Testis (tissue), 3 donors: ENCODE results near the gene IL12RB2. TPM values are rescaled to one million over a fixed set of nuclear protein-coding genes. Genes with fewer than 3 reads are reported as not detected.
"Not testable (repeated sequence)": the region's sequence is repeated elsewhere in the genome, so short reads cannot be mapped to it uniquely, and the experiment has no call there.

ENCODE experiments used
- DNase-seq: peaks from one replicate; pipeline ENCODE4 v3.0.0-alpha.2; 2019
- H3K27ac ChIP-seq, 2 donors: fragments of 200-600 bp; sonication (generic); one replicate each; pipeline ENCODE4 v1.5.1; 2019
- H3K27me3 ChIP-seq: fragments of 200-600 bp; sonication (generic); one replicate; pipeline ENCODE4 v1.5.1; 2019
- H3K36me3 ChIP-seq: fragments of 200-600 bp; sonication (generic); one replicate; pipeline ENCODE4 v1.5.1; 2017; ENCODE audit warnings: low read depth; ENCODE audit errors: missing control alignments
- H3K4me1 ChIP-seq: fragments of 200-600 bp; sonication (generic); one replicate; pipeline ENCODE4 v1.5.1; 2019
- H3K4me3 ChIP-seq, 2 donors: fragments of 200-600 bp; sonication (generic); one replicate each; pipeline ENCODE4 v1.5.1; 2017 to 2019
- H3K9me3 ChIP-seq: fragments of 200-600 bp; sonication (generic); one replicate; pipeline ENCODE4 v1.5.1; 2017
- POLR2A ChIP-seq: fragments of 450-650 bp; IDR thresholded peaks from one replicate; pipeline ENCODE4 v1.6.1; 2017; ENCODE audit warnings: antibody characterized with exemption, mild to moderate bottlenecking, moderate library complexity
- WGBS, 2 donors: methylation state at CpG; one replicate each; pipeline ENCODE4 v1.1.5; 2018; 5-methylcytosine and 5-hydroxymethylcytosine counted together
- intact Hi-C: fragments of 100-400 bp; cut with DNase I; formaldehyde crosslinking; loops from one replicate; pipeline ENCODE4 v1.15.1; 2023; ENCODE audit warnings: low total_unique reads
- polyA plus RNA-seq: library from polyadenylated mRNA; stranded (reverse); fragments of 350-450 nt; fragmentation: Illumina TruSeq; extraction: RNeasy Lipid Tissue Mini Kit (QIAGEN cat#74804); gene quantifications from one replicate; pipeline ENCODE4 v1.2.3, GENCODE V29; 2014; ENCODE audit warnings: low read depth, low replicate concordance; ENCODE audit not compliant: insufficient read depth
- total RNA-seq, 2 donors: library from RNA; depleted of rRNA; stranded (reverse); fragments of >200 nt; gene quantifications; one replicate each; pipeline ENCODE4 v1.2.3, GENCODE V29; 2016
- TF ChIP-seq, protein P1 (sequence below), 3 experiments: fragments of 450-650 bp in 2 of 3; fragments of 200-600 bp in 1 of 3; sonication (generic) in 1 of 3; IDR thresholded peaks; one replicate each; pipeline ENCODE4 v1.5.1; 2016 to 2019; ENCODE audit warnings: antibody characterized with exemption in 3 of 3, mild to moderate bottlenecking in 2 of 3, moderate library complexity in 1 of 3

IL12RB2 gene
- total and polyA plus RNA-seq, 3 donors from 2014 or later = 1.9 to 2.6 (median 2.1) TPM

DNA sequence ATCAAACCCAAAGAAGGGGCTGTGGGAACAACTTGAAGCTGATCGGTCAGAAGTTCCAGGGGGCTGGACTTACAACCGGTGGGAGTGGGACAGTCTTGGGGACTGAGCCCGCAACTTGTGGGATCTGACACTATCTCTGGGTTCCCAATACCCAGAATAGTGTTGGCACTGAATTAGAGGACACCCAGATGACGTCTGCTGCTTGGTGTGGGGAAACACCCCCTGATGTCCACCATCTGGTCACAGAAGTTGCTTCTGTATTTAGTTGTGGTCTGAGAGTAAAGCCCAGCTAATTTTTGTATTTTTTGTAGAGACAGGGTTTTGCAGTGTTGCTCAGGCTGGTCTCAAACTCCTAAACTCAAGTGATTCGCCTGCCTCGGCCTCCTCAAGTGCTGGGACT lies 93.8 kb downstream of the IL12RB2 start:
- intact Hi-C loops = no loop called here
- TF ChIP-seq POLR2A = no peak
- TF ChIP-seq, protein P1, sequence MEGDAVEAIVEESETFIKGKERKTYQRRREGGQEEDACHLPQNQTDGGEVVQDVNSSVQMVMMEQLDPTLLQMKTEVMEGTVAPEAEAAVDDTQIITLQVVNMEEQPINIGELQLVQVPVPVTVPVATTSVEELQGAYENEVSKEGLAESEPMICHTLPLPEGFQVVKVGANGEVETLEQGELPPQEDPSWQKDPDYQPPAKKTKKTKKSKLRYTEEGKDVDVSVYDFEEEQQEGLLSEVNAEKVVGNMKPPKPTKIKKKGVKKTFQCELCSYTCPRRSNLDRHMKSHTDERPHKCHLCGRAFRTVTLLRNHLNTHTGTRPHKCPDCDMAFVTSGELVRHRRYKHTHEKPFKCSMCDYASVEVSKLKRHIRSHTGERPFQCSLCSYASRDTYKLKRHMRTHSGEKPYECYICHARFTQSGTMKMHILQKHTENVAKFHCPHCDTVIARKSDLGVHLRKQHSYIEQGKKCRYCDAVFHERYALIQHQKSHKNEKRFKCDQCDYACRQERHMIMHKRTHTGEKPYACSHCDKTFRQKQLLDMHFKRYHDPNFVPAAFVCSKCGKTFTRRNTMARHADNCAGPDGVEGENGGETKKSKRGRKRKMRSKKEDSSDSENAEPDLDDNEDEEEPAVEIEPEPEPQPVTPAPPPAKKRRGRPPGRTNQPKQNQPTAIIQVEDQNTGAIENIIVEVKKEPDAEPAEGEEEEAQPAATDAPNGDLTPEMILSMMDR (IDR thresholded peaks at IDR 0.05) = no peak
- WGBS, 2 donors = 88 to 90% methylated on average over 6 of the region's 6 CpGs
- Histone ChIP-seq H3K27ac (no peak overlapping the region), H3K4me1 (no peaks in the 10 kb centered on the region), H3K36me3 (no peaks in the 10 kb centered on the region), H3K4me3 (no peak overlapping the region), H3K27me3 (no peaks in the 10 kb centered on the region), H3K9me3 (no peaks in the 10 kb centered on the region)
- no peak for DNase-seq

- no peaks in the 10 kb centered on the region for H3K36me3 ChIP-seq
- no peaks in the 10 kb centered on the region for H3K4me1 ChIP-seq
- intact Hi-C loops = no loop called here
- H3K4me3 ChIP-seq = no peak overlapping the region
- H3K9me3 ChIP-seq = no peaks in the 10 kb centered on the region
- no peak for DNase-seq
- H3K27me3 ChIP-seq = no peaks in the 10 kb centered on the region
- H3K27ac ChIP-seq = no peak overlapping the region
- 76 to 84% methylated on average over 5 of the region's 5 CpGs for WGBS, 2 donors
- TF ChIP-seq, protein P1 (IDR thresholded peaks at IDR 0.05) = no peak
- no peak for TF ChIP-seq POLR2A
Measured at GRCh38 chr1:67404212-67404620, 96.5 kb downstream of the IL12RB2 start.

DNA sequence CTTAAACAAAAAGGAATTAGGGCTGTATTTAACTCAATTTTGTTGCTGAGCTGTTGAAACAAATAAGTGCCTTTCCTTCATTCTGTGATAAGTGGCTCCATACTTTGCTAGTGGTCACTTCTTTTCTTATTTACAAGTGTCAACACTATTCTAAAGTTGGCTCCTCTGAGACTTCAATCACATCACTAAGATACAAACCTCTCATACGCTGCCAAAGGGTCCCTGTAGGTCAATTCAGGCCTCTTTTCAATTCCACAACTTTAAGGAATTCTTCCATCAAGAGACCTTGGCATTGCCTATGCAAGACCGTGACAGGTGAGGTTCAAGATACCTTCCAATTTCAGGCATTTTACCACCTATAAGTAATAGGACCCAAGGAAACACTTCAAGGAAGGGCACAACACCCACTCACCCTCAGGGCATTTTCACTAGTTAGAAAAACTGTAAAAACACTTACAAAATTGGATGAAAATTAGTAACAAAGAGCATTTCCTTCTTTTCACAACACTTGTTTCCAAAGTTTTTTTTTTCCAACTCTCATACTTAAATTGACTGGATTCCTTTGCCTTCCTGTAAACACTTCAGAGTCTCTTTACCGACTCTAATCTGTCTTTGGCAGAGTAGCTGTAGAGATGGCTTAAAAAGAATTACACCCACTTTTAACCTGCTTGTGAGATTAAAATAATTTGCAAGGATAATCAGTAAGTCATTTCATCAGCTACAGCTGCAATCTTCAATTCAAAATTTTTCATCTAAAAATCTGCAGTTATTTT lies 98.0 kb downstream of the IL12RB2 start:
- DNase-seq = no peak

DNA sequence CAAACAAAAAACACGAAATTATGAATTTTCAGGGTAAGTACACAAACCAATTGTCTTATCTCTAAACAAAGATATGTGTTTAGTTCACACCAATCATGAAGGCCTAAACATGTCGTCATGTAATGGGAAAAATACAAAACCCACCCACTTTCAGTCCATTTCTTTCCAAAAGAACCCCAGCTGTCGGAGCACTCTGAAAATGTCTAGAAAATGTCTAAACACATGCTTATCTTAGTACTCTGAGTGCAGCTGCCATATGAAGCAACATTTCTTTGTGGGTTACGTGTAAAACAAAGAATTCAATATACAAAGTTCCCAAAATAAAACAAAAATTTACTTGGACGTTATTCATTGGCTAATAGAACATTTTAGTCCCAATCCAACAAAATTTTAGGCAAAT lies 99.8 kb downstream of the IL12RB2 start:
- no peak overlapping the region for H3K27ac ChIP-seq
- TF ChIP-seq, protein P1 (IDR thresholded peaks at IDR 0.05) = no peak
- TF ChIP-seq POLR2A = no peak
- no peak overlapping the region for H3K4me3 ChIP-seq
- DNase-seq = no peak
- H3K36me3 ChIP-seq = no peaks in the 10 kb centered on the region
- H3K9me3 ChIP-seq = no peaks in the 10 kb centered on the region
- 56 to 57% methylated on average over 5 of the region's 5 CpGs for WGBS, 2 donors
- no peaks in the 10 kb centered on the region for H3K27me3 ChIP-seq
- H3K4me1 ChIP-seq = no peaks in the 10 kb centered on the region
- intact Hi-C loops = no loop called here

More for the DNA sequence above, 98.0 kb downstream of the IL12RB2 start:
- Histone ChIP-seq H3K9me3 (no peaks in the 10 kb centered on the region), H3K27ac (peak overlapping the region in 1 of 2 donors; percentile 31), H3K27me3 (no peaks in the 10 kb centered on the region), H3K4me1 (no peaks in the 10 kb centered on the region), H3K36me3 (no peaks in the 10 kb centered on the region), H3K4me3 (no peak overlapping the region)
- intact Hi-C loops = no loop called here
- TF ChIP-seq, protein P1 (IDR thresholded peaks at IDR 0.05) = no peak
- TF ChIP-seq POLR2A = no peak
- 59 to 67% methylated on average over 3 of the region's 3 CpGs for WGBS, 2 donors

- Histone ChIP-seq H3K4me1 (no peaks in the 10 kb centered on the region), H3K9me3 (no peaks in the 10 kb centered on the region), H3K36me3 (no peaks in the 10 kb centered on the region), H3K27ac (no peak overlapping the region), H3K27me3 (no peaks in the 10 kb centered on the region), H3K4me3 (no peak overlapping the region)
- TF ChIP-seq, protein P1 (IDR thresholded peaks at IDR 0.05) = no peak
- no peak for TF ChIP-seq POLR2A
- intact Hi-C loops = no loop called here
- no peak for DNase-seq
- 83 to 88% methylated on average over 1 of the region's 1 CpG for WGBS, 2 donors
Measured at GRCh38 chr1:67408148-67408547, 100.5 kb downstream of the IL12RB2 start.

- 75 to 84% methylated on average over 2 of the region's 2 CpGs for WGBS, 2 donors
- H3K36me3 ChIP-seq, H3K27ac ChIP-seq, intact Hi-C loops, H3K4me1 ChIP-seq, H3K27me3 ChIP-seq, H3K9me3 ChIP-seq, DNase-seq, H3K4me3 ChIP-seq: not testable (repeated sequence)
Measured at GRCh38 chr1:67413101-67413500, 105.4 kb downstream of the IL12RB2 start.
